ENCODE data around the gene ELOVL3.

- TF ChIP-seq, protein P1, sequence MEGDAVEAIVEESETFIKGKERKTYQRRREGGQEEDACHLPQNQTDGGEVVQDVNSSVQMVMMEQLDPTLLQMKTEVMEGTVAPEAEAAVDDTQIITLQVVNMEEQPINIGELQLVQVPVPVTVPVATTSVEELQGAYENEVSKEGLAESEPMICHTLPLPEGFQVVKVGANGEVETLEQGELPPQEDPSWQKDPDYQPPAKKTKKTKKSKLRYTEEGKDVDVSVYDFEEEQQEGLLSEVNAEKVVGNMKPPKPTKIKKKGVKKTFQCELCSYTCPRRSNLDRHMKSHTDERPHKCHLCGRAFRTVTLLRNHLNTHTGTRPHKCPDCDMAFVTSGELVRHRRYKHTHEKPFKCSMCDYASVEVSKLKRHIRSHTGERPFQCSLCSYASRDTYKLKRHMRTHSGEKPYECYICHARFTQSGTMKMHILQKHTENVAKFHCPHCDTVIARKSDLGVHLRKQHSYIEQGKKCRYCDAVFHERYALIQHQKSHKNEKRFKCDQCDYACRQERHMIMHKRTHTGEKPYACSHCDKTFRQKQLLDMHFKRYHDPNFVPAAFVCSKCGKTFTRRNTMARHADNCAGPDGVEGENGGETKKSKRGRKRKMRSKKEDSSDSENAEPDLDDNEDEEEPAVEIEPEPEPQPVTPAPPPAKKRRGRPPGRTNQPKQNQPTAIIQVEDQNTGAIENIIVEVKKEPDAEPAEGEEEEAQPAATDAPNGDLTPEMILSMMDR (IDR thresholded peaks at IDR 0.05) = no peak
- TF ChIP-seq POLR2A (IDR thresholded peaks at IDR 0.05) (no peak), EP300 (IDR thresholded peaks at IDR 0.05) (no peak)
Observed at GRCh38 chr10:102246261-102246660, 20.2 kb downstream of the ELOVL3 start.
